ENCODE results near the gene AAGAB. TPM values are rescaled to one million over a fixed set of nuclear protein-coding genes. Genes with fewer than 3 reads are reported as not detected.

Gene AAGAB
- total RNA-seq, 2 experiments from 2014 or later = 45.3 to 46.7 TPM

- DNase-seq = no peak
- Mint-ChIP-seq H3K4me3 (no peak overlapping the region), H3K9me3 (no peaks in the 10 kb centered on the region), H3K4me1 (peaks cover 20% of the 10 kb centered on the region), H3K36me3 (ENCODE audit: low read depth) (peaks cover 60% of the 10 kb centered on the region), H3K27ac (no peak overlapping the region), H3K27me3 (no peaks in the 10 kb centered on the region)
- ChIA-PET CTCF (no interaction called here), POLR2A (no interaction called here)
Observed at GRCh38 chr15:67197364-67197695, 57.1 kb downstream of the AAGAB start.

- CTCF ChIA-PET = interaction anchor here (0.9 kb wide), 1 partner anchor 166 kb away, joined by 3 read pairs; no protein-coding TSS in a partner anchor
- POLR2A ChIA-PET = no interaction called here
- Mint-ChIP-seq H3K27ac (peak overlapping the region; percentile 60), H3K9me3 (no peaks in the 10 kb centered on the region), H3K27me3 (no peaks in the 10 kb centered on the region), H3K4me1 (peaks cover 20% of the 10 kb centered on the region), H3K36me3 (ENCODE audit: low read depth) (peaks cover 61% of the 10 kb centered on the region), H3K4me3 (no peak overlapping the region)
- no peak for DNase-seq
Observed at GRCh38 chr15:67196672-67197363, 57.6 kb downstream of the AAGAB start.

GRCh38 chr15:67196222-67196621 is 58.2 kb downstream of the AAGAB start:
- Mint-ChIP-seq H3K27ac (no peak overlapping the region), H3K4me1 (peaks cover 18% of the 10 kb centered on the region), H3K4me3 (no peak overlapping the region), H3K27me3 (no peaks in the 10 kb centered on the region), H3K36me3 (ENCODE audit: low read depth) (peaks cover 60% of the 10 kb centered on the region), H3K9me3 (no peaks in the 10 kb centered on the region)
- CTCF ChIA-PET = interaction anchor here (0.9 kb wide), 1 partner anchor 165 kb away, joined by 3 read pairs; no protein-coding TSS in a partner anchor
- POLR2A ChIA-PET = no interaction called here
- DNase-seq = no peak

GRCh38 chr15:67195305-67195704 is 59.2 kb downstream of the AAGAB start:
- no peak overlapping the region for H3K4me3 Mint-ChIP-seq
- ChIA-PET POLR2A (no interaction called here), CTCF (no interaction called here)
- peaks cover 64% of the 10 kb centered on the region for H3K36me3 Mint-ChIP-seq (ENCODE audit: low read depth)
- H3K9me3 Mint-ChIP-seq = no peaks in the 10 kb centered on the region
- peak overlapping the region; percentile 43 for H3K27ac Mint-ChIP-seq
- H3K27me3 Mint-ChIP-seq = no peaks in the 10 kb centered on the region
- peaks cover 18% of the 10 kb centered on the region for H3K4me1 Mint-ChIP-seq
- DNase-seq = no peak

GRCh38 chr15:67194171-67195114 is 60.0 kb downstream of the AAGAB start:
- ChIA-PET CTCF (interaction anchor here (1.2 to 1.5 kb wide), 2 partner anchors 10 to 248 kb away, joined by 3 to 4 read pairs; no protein-coding TSS in a partner anchor), POLR2A (interaction anchor here (0.6 kb wide), 1 partner anchor 79 kb away, joined by 3 read pairs; no protein-coding TSS in a partner anchor)
- no peak for DNase-seq
- Mint-ChIP-seq H3K9me3 (no peaks in the 10 kb centered on the region), H3K4me1 (peaks cover 18% of the 10 kb centered on the region), H3K27ac (peak overlapping the region; percentile 68), H3K4me3 (no peak overlapping the region), H3K27me3 (no peaks in the 10 kb centered on the region), H3K36me3 (ENCODE audit: low read depth) (peaks cover 68% of the 10 kb centered on the region)

GRCh38 chr15:67193223-67193990 is 61.1 kb downstream of the AAGAB start:
- POLR2A ChIA-PET = interaction anchor here (0.6 kb wide), 1 partner anchor 80 kb away, joined by 3 read pairs; no protein-coding TSS in a partner anchor
- no peak for DNase-seq
- Mint-ChIP-seq H3K4me1 (peaks cover 13% of the 10 kb centered on the region), H3K4me3 (no peak overlapping the region), H3K9me3 (no peaks in the 10 kb centered on the region), H3K27me3 (no peaks in the 10 kb centered on the region), H3K36me3 (ENCODE audit: low read depth) (peaks cover 73% of the 10 kb centered on the region), H3K27ac (peak overlapping the region; percentile 63)
- CTCF ChIA-PET = interaction anchor here (1.2 to 1.5 kb wide), 2 partner anchors 11 to 247 kb away, joined by 3 to 4 read pairs; no protein-coding TSS in a partner anchor

- CTCF ChIA-PET = no interaction called here
- H3K27me3 Mint-ChIP-seq = no peaks in the 10 kb centered on the region
- POLR2A ChIA-PET = no interaction called here
- peaks cover 74% of the 10 kb centered on the region for H3K36me3 Mint-ChIP-seq (ENCODE audit: low read depth)
- H3K9me3 Mint-ChIP-seq = no peaks in the 10 kb centered on the region
- H3K27ac Mint-ChIP-seq = peak overlapping the region; percentile 55
- no peak overlapping the region for H3K4me3 Mint-ChIP-seq
- no peak for DNase-seq
- H3K4me1 Mint-ChIP-seq = peaks cover 4% of the 10 kb centered on the region
Observed at GRCh38 chr15:67192185-67192820, 62.2 kb downstream of the AAGAB start.

- H3K27me3 Mint-ChIP-seq = no peaks in the 10 kb centered on the region
Observed at GRCh38 chr15:67190813-67191212, 63.6 kb downstream of the AAGAB start.

GRCh38 chr15:67190326-67190725 is 64.1 kb downstream of the AAGAB start:
- ChIA-PET CTCF (no interaction called here), POLR2A (no interaction called here)
- Mint-ChIP-seq H3K4me3 (no peak overlapping the region), H3K9me3 (no peaks in the 10 kb centered on the region), H3K27me3 (no peaks in the 10 kb centered on the region), H3K27ac (no peak overlapping the region), H3K36me3 (ENCODE audit: low read depth) (peaks cover 76% of the 10 kb centered on the region), H3K4me1 (peaks cover 11% of the 10 kb centered on the region)
- DNase-seq = no peak

More at GRCh38 chr15:67190813-67191212, 63.6 kb downstream of the AAGAB start:
- no peak overlapping the region for H3K4me3 Mint-ChIP-seq
- ChIA-PET POLR2A (no interaction called here), CTCF (no interaction called here)
- H3K27ac Mint-ChIP-seq = no peak overlapping the region
- DNase-seq = no peak
- H3K4me1 Mint-ChIP-seq = peaks cover 6% of the 10 kb centered on the region
- no peaks in the 10 kb centered on the region for H3K9me3 Mint-ChIP-seq
- peaks cover 75% of the 10 kb centered on the region for H3K36me3 Mint-ChIP-seq (ENCODE audit: low read depth)

- H3K4me3 Mint-ChIP-seq = no peak overlapping the region
- H3K36me3 Mint-ChIP-seq (ENCODE audit: low read depth) = peaks cover 84% of the 10 kb centered on the region
- no peak overlapping the region for H3K27ac Mint-ChIP-seq
- H3K4me1 Mint-ChIP-seq = peaks cover 15% of the 10 kb centered on the region
- POLR2A ChIA-PET = no interaction called here
- H3K9me3 Mint-ChIP-seq = no peaks in the 10 kb centered on the region
- DNase-seq = no peak
- CTCF ChIA-PET = interaction anchor here (1.2 kb wide), 1 partner anchor 10 kb away, joined by 3 read pairs; no protein-coding TSS in a partner anchor
- H3K27me3 Mint-ChIP-seq = no peaks in the 10 kb centered on the region
Observed at GRCh38 chr15:67189326-67190051, 65.0 kb downstream of the AAGAB start.

GRCh38 chr15:67188551-67189218 is 65.8 kb downstream of the AAGAB start:
- no peak overlapping the region for H3K27ac Mint-ChIP-seq

More at GRCh38 chr15:67188551-67189218, 65.8 kb downstream of the AAGAB start:
- Mint-ChIP-seq H3K4me1 (peaks cover 15% of the 10 kb centered on the region), H3K36me3 (ENCODE audit: low read depth) (peaks cover 82% of the 10 kb centered on the region), H3K4me3 (no peak overlapping the region), H3K9me3 (no peaks in the 10 kb centered on the region), H3K27me3 (no peaks in the 10 kb centered on the region)
- CTCF ChIA-PET = interaction anchor here (1.2 to 1.9 kb wide), 3 partner anchors 11 to 27 kb away, joined by 3 to 4 read pairs (median 4); no protein-coding TSS in a partner anchor
- DNase-seq = no peak
- POLR2A ChIA-PET = no interaction called here

Data from activated CD4-positive, alpha-beta T cell treated with anti-CD3 and anti-CD28 coated beads, Interleukin-2, amount 10 ng/mL, durations not matched to agents 7 days and 5 days (primary cell).